GM12878 (cell line): ENCODE measurements around the gene KIF21A. TPM values are rescaled to one million over a fixed set of nuclear protein-coding genes. Genes with fewer than 3 reads are reported as not detected.
A peak's percentile ranks its signal among the peaks of the same experiment; 100 is the strongest.

Source experiments
- ATAC-seq: fragments of 200-7000 bp; cut with Tn5 transposase; 3 replicates; pipeline ENCODE4 v1.9.1; 2020; ENCODE audit warnings: mild to moderate bottlenecking, moderate library complexity
- BruUV-seq: library from RNA; stranded (reverse); fragments of 400-500 nt; replicated peaks from 2 replicates; lab custom pipeline; 2021; lab: Mats Ljungman, UMichigan
- CTCF ChIA-PET: fragments of 300-600 bp; sonication (Branson Sonifier 250); formaldehyde crosslinking; extraction: SDS; loops from one replicate; lab custom pipeline; 2021; ENCODE audit warnings: inconsistent platforms; lab: Yijun Ruan, JAX
- POLR2A ChIA-PET: fragments of 350-600 bp; formaldehyde crosslinking; extraction: SDS; loops from one replicate; lab custom pipeline; 2021; ENCODE audit warnings: inconsistent platforms; lab: Charles Lee
- RAD21 ChIA-PET: fragments of 300-600 bp; sonication (Branson Sonifier 250); formaldehyde crosslinking; loops from one replicate; lab custom pipeline; 2023; ENCODE audit warnings: antibody characterized with exemption; ENCODE audit not compliant: unreplicated experiment; lab: Charles Lee
- SMC1A ChIA-PET: fragments of 300-600 bp; sonication (Branson Sonifier 250); formaldehyde crosslinking; loops from one replicate; lab custom pipeline; 2023; ENCODE audit not compliant: unreplicated experiment, uncharacterized antibody; lab: Charles Lee
- DNase-seq: peaks from one replicate; pipeline ENCODE4 v3.0.0-alpha.2; 2011; ENCODE audit warnings: low read depth, low spot score
- FAIRE-seq: peaks from 3 replicates; lab custom pipeline; 2011; peaks lifted over from hg19 to GRCh38; lab: Jason Lieb, UNC
- H2AFZ ChIP-seq: 2 replicates; pipeline ENCODE4 v1.6.0; 2011; ENCODE audit warnings: low read depth, low read length, control low read depth; ENCODE audit not compliant: control insufficient read depth
- H3K27ac ChIP-seq: 2 replicates; pipeline ENCODE4 v1.5.1; 2011; ENCODE audit warnings: control low read depth; ENCODE audit not compliant: control insufficient read depth, insufficient read depth
- H3K27me3 ChIP-seq, 2 experiments: replicated peaks in 1 of 2; 2 replicates each; pipeline versions ENCODE4 v1.6.0 to v1.6.1; 2011; ENCODE audit warnings: low read length in 1 of 2; ENCODE audit not compliant: control insufficient read depth in 2 of 2, insufficient read depth in 2 of 2
- H3K36me3 ChIP-seq, 2 experiments: 2 replicates each; pipeline ENCODE4 v1.5.1; 2011; ENCODE audit warnings: low read length in 1 of 2; ENCODE audit not compliant: control insufficient read depth in 2 of 2, insufficient read depth in 2 of 2
- H3K4me1 ChIP-seq: 2 replicates; pipeline ENCODE4 v1.6.1; 2011; ENCODE audit warnings: mild to moderate bottlenecking, low read length, moderate library complexity, mixed read lengths; ENCODE audit not compliant: control insufficient read depth, insufficient read depth
- H3K4me2 ChIP-seq: 2 replicates; pipeline ENCODE4 v1.6.0; 2011; ENCODE audit warnings: control low read depth; ENCODE audit not compliant: control insufficient read depth, insufficient read depth
- H3K4me3 ChIP-seq: fragments of 200-600 bp; sonication (generic); 2 replicates; pipeline ENCODE4 v1.5.1; 2016
- H3K79me2 ChIP-seq: 2 replicates; pipeline ENCODE4 v1.6.0; 2011; ENCODE audit warnings: low read length; ENCODE audit not compliant: control insufficient read depth, insufficient read depth
- H3K9ac ChIP-seq: 2 replicates; pipeline ENCODE4 v1.8.0; 2011; ENCODE audit warnings: low read length, control low read depth, mixed read lengths; ENCODE audit not compliant: control insufficient read depth, insufficient read depth
- H3K9me3 ChIP-seq: replicated peaks from 3 replicates; pipeline ENCODE4 v1.5.1; 2011; ENCODE audit warnings: mild to moderate bottlenecking, low read length; ENCODE audit not compliant: control insufficient read depth, insufficient read depth
- H4K20me1 ChIP-seq: 2 replicates; pipeline ENCODE4 v1.6.0; 2011; ENCODE audit not compliant: control insufficient read depth, insufficient read depth
- BACH1 ChIP-seq: fragments of 450-650 bp; IDR thresholded peaks from 2 replicates; pipeline ENCODE4 v1.6.1; 2017; ENCODE audit warnings: mild to moderate bottlenecking, borderline replicate concordance
- CHD2 ChIP-seq: IDR thresholded peaks from 2 replicates; pipeline ENCODE4 v1.6.1; 2011; ENCODE audit warnings: low read depth, low read length, improper control_type of control experiment, borderline replicate concordance
- HDGF ChIP-seq: fragments of 450-650 bp; IDR thresholded peaks from 2 replicates; pipeline ENCODE4 v1.6.1; 2016; ENCODE audit warnings: antibody characterized with exemption
- JUND ChIP-seq: IDR thresholded peaks from 2 replicates; pipeline ENCODE4 v1.6.1; 2012; ENCODE audit warnings: low read depth, mild to moderate bottlenecking, low read length, improper control_type of control experiment, moderate library complexity
- KAT2A ChIP-seq: conservative IDR thresholded peaks from 2 replicates; pipeline ENCODE4 v1.6.1; 2011; ENCODE audit warnings: low read depth, low read length; ENCODE audit not compliant: control insufficient read depth
- MEF2A ChIP-seq: IDR thresholded peaks from 2 replicates; pipeline ENCODE4 v1.6.1; 2011; ENCODE audit warnings: low read depth, mild to moderate bottlenecking, low read length, moderate library complexity; ENCODE audit not compliant: insufficient read depth
- RBBP5 ChIP-seq: fragments of 200-600 bp; sonication (generic); conservative IDR thresholded peaks from 2 replicates; pipeline ENCODE4 v1.6.1; 2016
- RUNX3 ChIP-seq: IDR thresholded peaks from 2 replicates; pipeline ENCODE4 v1.6.1; 2012; ENCODE audit warnings: low read length, inconsistent platforms
- SIX5 ChIP-seq: IDR thresholded peaks from 2 replicates; pipeline ENCODE4 v1.6.1; 2011; ENCODE audit warnings: mild to moderate bottlenecking, low read depth, low read length, moderate library complexity; ENCODE audit not compliant: severe bottlenecking
- SREBF1 ChIP-seq: IDR thresholded peaks from 2 replicates; pipeline ENCODE4 v1.6.1; 2012; ENCODE audit warnings: mild to moderate bottlenecking, low read length
- SUPT20H ChIP-seq: IDR thresholded peaks from 2 replicates; pipeline ENCODE4 v1.6.1; 2011; ENCODE audit warnings: low read depth, mild to moderate bottlenecking, low read length, moderate library complexity, borderline replicate concordance; ENCODE audit not compliant: control insufficient read depth
- TARDBP ChIP-seq: IDR thresholded peaks from 2 replicates; pipeline ENCODE4 v1.6.1; 2016; ENCODE audit warnings: borderline replicate concordance
- YY1 ChIP-seq: IDR thresholded peaks from 2 replicates; pipeline ENCODE4 v1.6.1; 2011; ENCODE audit warnings: low read depth, mild to moderate bottlenecking, low read length
- ZNF274 ChIP-seq: IDR thresholded peaks from one replicate; pipeline ENCODE4 v1.8.0; 2011; ENCODE audit not compliant: insufficient read length, insufficient read depth
- WGBS: methylation state at CpG from one replicate; pipeline ENCODE4 v1.1.6; 2016; ENCODE audit warnings: low lambda C conversion rate; ENCODE audit not compliant: insufficient replicate concordance, insufficient coverage; ENCODE audit errors: missing lambda C conversion rate; 5-methylcytosine and 5-hydroxymethylcytosine counted together
- in situ Hi-C: fragments of 300-500 bp; cut with MboI; formaldehyde crosslinking; loops from 9 replicates; pipeline ENCODE4 v1.14.3; 2018; ENCODE audit warnings: mixed read lengths
- intact Hi-C: fragments of 100-400 bp; cut with micrococcal nuclease; formaldehyde crosslinking; loops from one replicate; pipeline ENCODE4 v1.14.2; 2022; ENCODE audit not compliant: unreplicated experiment
- polyA plus RNA-seq, 11 experiments: library from polyadenylated mRNA; depleted of rRNA in 4 of 11; unstranded in 6 of 11; stranded (reverse) in 5 of 11; fragments of >200 nt; fragmentation: Nextera tagmentation in 4 of 11; fragmentation: Illumina TruSeq in 1 of 11; extraction: Ambion mirVana in 4 of 11; extraction: Trizol in 1 of 11; gene quantifications; 1 replicate in 1 of 11; 2 replicates in 10 of 11; pipeline versions ENCODE4 v1.2.1 to v1.2.3, GENCODE V29; 2011 to 2016; ENCODE audit warnings: inconsistent platforms in 2 of 11, missing spikeins in 2 of 11, low read depth in 1 of 11
- total RNA-seq, 4 experiments: library from RNA; depleted of rRNA in 3 of 4; stranded (reverse); fragments of >200 nt in 3 of 4; fragmentation: Illumina TruSeq in 1 of 4; extraction: Trizol in 1 of 4; gene quantifications; 2 replicates each; pipeline versions ENCODE4 v1.2.1 to v1.2.3, GENCODE V29; 2013 to 2021
- TF ChIP-seq, protein P1 (sequence below): IDR thresholded peaks from 2 replicates; pipeline ENCODE4 v1.6.1; 2011; ENCODE audit warnings: low read depth, low read length, improper control_type of control experiment, borderline replicate concordance
- TF ChIP-seq, protein P2 (sequence below): fragments of 450-650 bp; IDR thresholded peaks from 2 replicates; pipeline ENCODE4 v1.6.1; 2017; ENCODE audit warnings: mild to moderate bottlenecking, moderate library complexity
- TF ChIP-seq, protein P3 (sequence below): fragments of 450-650 bp; formaldehyde crosslinking; IDR thresholded peaks from 2 replicates; pipeline ENCODE4 v1.4.0; 2022; ENCODE audit warnings: mild to moderate bottlenecking, moderate library complexity

KIF21A gene
- total and polyA plus RNA-seq, 10 of the 15 experiments (the other 5 are each of a cell fraction or from before 2014, with no cell fraction given), result 21.3 to 42.1 (median 24.5) TPM

DNA sequence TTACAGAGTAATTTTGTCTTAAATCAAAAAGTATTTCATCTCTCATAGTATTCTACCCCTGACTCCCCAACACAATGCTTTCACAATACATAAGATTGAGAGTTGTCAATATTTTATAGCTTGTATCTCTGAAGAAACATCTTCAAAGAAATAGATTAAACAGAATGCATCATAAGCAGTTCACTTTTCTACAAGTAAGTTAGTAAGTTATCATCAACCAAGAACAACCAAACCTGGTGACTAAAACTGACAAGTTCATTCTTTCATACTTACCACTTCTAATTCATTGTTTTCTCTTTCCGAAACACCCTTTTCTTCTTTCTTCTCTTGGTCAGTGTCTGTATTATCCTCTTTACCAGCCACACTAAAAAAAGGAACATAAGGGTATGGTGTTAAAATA lies 101.2 kb downstream of the KIF21A start:
- ChIA-PET RAD21 (interaction anchor here (1.0 to 1.4 kb wide), 3 partner anchors 62 to 278 kb away, joined by 3 to 4 read pairs (median 3); partner anchors contain the start of gene ABCD2), POLR2A (interaction anchor here (1.3 to 1.6 kb wide), 2 partner anchors 11 to 58 kb away, joined by 3 to 4 read pairs; no protein-coding TSS in a partner anchor), SMC1A (interaction anchor here (0.6 to 2.1 kb wide), 4 partner anchors 14 to 418 kb away, joined by 3 to 8 read pairs (median 4); no protein-coding TSS in a partner anchor), CTCF (interaction anchor here (0.7 to 1.2 kb wide), 3 partner anchors 9 to 62 kb away, joined by 3 to 4 read pairs (median 3); no protein-coding TSS in a partner anchor)
- 100% methylated on average over 1 of the region's 1 CpG for WGBS
- Histone ChIP-seq H3K36me3 (no peaks in the 10 kb centered on the region), H3K79me2 (no peaks in the 10 kb centered on the region), H3K27ac (peak overlapping the region; percentile 35; the same call in 1 of the 2 replicates), H3K4me1 (peaks cover 5% of the 10 kb centered on the region; the same call in 1 of the 2 replicates), H2AFZ (no peak overlapping the region), H3K4me2 (no peak overlapping the region), H4K20me1 (no peaks in the 10 kb centered on the region), H3K4me3 (no peak overlapping the region), H3K27me3 (no peaks in the 10 kb centered on the region), H3K9me3 (no peaks in the 10 kb centered on the region), H3K9ac (no peak overlapping the region)
- intact Hi-C loops (no loop called here), in situ Hi-C loops (loop anchor here (25.0 kb wide), 1 partner anchor 96 kb away; the partner anchor contains the start of gene KIF21A)
- ATAC-seq, result no peak
- FAIRE-seq, result no peak
- TF ChIP-seq YY1, result no peak
- TF ChIP-seq, protein P1, sequence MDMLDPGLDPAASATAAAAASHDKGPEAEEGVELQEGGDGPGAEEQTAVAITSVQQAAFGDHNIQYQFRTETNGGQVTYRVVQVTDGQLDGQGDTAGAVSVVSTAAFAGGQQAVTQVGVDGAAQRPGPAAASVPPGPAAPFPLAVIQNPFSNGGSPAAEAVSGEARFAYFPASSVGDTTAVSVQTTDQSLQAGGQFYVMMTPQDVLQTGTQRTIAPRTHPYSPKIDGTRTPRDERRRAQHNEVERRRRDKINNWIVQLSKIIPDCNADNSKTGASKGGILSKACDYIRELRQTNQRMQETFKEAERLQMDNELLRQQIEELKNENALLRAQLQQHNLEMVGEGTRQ, result no peak
- TF ChIP-seq ZNF274, result no peak
- TF ChIP-seq, protein P2, sequence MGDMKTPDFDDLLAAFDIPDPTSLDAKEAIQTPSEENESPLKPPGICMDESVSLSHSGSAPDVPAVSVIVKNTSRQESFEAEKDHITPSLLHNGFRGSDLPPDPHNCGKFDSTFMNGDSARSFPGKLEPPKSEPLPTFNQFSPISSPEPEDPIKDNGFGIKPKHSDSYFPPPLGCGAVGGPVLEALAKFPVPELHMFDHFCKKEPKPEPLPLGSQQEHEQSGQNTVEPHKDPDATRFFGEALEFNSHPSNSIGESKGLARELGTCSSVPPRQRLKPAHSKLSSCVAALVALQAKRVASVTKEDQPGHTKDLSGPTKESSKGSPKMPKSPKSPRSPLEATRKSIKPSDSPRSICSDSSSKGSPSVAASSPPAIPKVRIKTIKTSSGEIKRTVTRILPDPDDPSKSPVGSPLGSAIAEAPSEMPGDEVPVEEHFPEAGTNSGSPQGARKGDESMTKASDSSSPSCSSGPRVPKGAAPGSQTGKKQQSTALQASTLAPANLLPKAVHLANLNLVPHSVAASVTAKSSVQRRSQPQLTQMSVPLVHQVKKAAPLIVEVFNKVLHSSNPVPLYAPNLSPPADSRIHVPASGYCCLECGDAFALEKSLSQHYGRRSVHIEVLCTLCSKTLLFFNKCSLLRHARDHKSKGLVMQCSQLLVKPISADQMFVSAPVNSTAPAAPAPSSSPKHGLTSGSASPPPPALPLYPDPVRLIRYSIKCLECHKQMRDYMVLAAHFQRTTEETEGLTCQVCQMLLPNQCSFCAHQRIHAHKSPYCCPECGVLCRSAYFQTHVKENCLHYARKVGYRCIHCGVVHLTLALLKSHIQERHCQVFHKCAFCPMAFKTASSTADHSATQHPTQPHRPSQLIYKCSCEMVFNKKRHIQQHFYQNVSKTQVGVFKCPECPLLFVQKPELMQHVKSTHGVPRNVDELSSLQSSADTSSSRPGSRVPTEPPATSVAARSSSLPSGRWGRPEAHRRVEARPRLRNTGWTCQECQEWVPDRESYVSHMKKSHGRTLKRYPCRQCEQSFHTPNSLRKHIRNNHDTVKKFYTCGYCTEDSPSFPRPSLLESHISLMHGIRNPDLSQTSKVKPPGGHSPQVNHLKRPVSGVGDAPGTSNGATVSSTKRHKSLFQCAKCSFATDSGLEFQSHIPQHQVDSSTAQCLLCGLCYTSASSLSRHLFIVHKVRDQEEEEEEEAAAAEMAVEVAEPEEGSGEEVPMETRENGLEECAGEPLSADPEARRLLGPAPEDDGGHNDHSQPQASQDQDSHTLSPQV, result no peak
- no peak for TF ChIP-seq HDGF
- TF ChIP-seq, protein P3, sequence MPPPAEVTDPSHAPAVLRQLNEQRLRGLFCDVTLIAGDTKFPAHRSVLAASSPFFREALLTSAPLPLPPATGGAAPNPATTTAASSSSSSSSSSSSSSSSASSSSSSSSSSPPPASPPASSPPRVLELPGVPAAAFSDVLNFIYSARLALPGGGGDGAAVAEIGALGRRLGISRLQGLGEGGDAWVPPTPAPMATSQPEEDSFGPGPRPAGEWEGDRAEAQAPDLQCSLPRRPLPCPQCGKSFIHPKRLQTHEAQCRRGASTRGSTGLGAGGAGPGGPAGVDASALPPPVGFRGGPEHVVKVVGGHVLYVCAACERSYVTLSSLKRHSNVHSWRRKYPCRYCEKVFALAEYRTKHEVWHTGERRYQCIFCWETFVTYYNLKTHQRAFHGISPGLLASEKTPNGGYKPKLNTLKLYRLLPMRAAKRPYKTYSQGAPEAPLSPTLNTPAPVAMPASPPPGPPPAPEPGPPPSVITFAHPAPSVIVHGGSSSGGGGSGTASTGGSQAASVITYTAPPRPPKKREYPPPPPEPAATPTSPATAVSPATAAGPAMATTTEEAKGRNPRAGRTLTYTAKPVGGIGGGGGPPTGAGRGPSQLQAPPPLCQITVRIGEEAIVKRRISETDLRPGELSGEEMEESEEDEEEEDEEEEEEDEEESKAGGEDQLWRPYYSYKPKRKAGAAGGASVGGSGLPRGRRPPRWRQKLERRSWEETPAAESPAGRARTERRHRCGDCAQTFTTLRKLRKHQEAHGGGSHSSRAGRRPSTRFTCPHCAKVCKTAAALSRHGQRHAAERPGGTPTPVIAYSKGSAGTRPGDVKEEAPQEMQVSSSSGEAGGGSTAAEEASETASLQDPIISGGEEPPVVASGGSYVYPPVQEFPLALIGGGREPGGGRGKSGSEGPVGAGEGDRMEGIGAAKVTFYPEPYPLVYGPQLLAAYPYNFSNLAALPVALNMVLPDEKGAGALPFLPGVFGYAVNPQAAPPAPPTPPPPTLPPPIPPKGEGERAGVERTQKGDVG, result no peak
- no peak for TF ChIP-seq RUNX3
- no peak for TF ChIP-seq RBBP5
- no peak for TF ChIP-seq SREBF1
- no peak for TF ChIP-seq JUND
- TF ChIP-seq MEF2A, result no peak
- TF ChIP-seq SUPT20H, result no peak
- TF ChIP-seq SIX5, result no peak
- TF ChIP-seq BACH1, result no peak
- TF ChIP-seq KAT2A, result no peak
- TF ChIP-seq CHD2, result no peak
- TF ChIP-seq TARDBP, result no peak
- no peak for DNase-seq
- BruUV-seq, result no TSS peak
